Hypothalamus (tissue), 51 donors: ENCODE measurements around the gene PLXNA2.

Experiments
- DNase-seq, 51 donors: peaks; one replicate each; lab custom pipeline; 2025; lab: John Stamatoyannopoulos, UW

The PLXNA2 gene

GRCh38 chr1:208228026-208228425, 16.2 kb downstream of the PLXNA2 start:
- DNase-seq, result no peak

- DNase-seq, result no peak
Observed at GRCh38 chr1:208227366-208227765, 16.8 kb downstream of the PLXNA2 start.

- no peak for DNase-seq
Observed at GRCh38 chr1:208225954-208226937, 17.9 kb downstream of the PLXNA2 start.

DNA sequence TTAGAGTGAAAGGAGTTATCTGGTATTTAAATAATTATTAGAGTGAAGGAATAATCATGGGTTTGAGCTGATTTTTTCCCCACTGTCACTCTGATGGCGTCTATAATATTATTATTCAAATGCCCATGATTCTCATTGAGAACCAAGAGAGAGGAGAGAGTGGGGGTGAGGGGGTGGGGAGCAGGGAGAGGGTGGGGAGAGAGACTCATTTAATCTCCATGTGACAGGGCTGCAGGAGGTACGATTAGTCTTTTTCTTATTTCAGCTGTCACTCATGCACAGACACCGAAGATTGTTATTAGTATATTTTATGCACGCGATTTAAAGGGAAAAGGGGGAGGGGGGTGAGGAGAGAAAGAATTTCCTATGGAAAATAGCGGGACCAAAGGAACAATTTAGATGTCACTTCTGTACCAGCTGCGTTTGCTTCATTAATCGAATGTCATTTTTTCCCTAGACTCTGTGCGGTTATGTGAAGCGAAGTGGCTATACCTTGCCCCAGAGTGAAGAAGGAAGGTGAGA, 19.9 kb downstream of the PLXNA2 start:
- DNase-seq, result no peak

DNA sequence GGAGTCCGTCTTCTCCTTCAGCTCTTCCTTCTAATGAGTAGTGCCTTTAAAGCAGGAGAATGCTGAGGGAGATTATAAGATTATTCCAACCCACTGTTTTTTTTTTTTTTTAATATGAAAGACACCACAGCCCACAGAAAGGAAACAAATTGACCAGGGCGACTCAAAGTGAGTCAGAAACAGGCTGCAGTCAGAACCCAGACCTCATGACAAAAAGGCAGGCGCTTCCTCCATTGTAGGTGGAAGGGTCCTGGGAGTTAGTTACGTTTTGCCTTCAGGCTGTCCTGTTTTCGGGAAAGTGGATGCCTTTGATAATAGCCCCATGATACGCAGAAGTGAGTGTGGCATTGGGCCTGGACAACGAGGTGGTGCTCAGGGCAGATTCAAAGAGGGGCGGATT, 21.0 kb downstream of the PLXNA2 start:
- no peak for DNase-seq

DNA sequence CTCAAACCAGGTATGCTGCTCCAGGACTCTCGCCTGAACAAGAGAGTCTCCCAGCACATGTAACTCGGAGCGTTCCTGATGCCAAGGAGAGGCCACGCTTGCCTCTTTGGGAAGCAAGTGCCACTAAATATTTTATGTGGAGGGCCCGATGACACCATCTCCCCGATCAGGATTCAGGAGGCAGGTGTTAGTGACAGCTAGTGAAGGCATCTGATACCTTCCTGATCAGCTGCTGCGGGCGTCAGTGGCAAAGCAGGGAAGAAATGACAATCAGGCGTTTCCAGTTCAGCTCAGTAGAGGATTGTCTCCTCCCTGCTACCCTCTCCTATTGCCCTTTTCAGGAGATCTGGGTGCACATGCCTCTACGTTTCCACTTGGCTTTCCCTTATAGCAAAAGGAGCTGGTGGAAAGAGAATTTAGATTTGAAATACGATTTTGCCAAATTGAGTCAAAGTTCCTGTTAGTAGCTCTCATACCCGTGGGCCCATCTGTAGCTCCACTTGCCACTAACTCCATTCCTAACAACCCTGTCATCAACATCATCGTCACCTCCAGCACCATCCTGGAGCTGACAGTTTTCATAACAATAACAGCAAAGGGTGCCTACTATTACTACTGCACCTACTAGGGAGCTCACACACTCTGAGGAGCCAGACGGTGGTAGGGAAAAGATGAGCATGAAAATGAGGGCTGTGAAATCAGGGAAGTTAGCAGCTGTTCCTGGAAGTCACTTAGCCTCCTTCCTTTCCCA, 21.6 kb downstream of the PLXNA2 start:
- no peak for DNase-seq

DNA sequence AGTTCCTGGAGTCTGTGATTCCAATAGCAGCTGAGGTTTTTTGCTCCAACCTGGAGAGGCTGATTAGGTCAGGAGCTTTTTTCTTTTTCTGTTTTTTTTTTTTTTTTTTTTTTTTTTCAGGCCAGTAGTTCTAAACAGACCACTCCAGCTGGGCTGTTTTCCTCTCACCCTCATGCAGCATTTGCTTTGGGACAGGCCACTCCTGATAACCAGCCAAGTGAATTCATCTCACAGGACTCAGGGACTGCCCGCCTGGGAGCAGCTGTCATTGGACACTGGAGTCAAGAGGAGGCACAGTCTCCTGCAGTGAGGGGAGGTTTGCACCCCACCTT, 22.9 kb downstream of the PLXNA2 start:
- peak in 2 of 51 donors; percentile 11 to 19 for DNase-seq

DNA sequence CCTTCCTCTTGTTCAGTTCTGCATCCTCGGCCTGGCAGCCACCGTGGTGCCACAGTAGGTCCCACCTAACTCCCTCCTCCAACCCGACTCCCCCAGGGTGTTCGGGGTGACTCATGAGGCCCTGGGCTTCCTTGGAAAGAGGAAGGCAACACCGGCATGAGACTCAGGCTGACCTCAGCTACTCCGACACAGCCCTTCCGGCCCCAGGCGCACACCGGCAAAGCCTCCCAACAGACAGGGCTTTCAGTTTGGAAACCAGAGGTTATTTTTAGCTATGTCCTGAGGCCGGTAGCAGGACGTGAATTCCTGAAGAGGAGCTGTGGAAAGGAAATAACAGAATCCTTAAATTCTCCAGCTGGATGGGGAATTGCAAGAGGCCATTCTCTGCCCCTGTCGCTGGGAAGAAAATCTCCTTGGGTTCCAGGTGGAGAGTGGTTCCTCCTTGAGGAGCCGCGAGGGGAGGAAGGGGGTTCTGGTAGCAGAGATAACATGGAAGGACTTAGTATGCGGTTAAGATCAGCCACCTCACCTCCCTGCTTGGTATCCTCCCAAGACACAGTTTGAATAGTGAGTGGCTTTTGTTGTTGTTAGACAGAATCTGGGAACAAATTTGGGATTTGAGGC, 24.4 kb downstream of the PLXNA2 start:
- peak in 3 of 51 donors; percentile 13 to 27 (median 22) for DNase-seq

DNA sequence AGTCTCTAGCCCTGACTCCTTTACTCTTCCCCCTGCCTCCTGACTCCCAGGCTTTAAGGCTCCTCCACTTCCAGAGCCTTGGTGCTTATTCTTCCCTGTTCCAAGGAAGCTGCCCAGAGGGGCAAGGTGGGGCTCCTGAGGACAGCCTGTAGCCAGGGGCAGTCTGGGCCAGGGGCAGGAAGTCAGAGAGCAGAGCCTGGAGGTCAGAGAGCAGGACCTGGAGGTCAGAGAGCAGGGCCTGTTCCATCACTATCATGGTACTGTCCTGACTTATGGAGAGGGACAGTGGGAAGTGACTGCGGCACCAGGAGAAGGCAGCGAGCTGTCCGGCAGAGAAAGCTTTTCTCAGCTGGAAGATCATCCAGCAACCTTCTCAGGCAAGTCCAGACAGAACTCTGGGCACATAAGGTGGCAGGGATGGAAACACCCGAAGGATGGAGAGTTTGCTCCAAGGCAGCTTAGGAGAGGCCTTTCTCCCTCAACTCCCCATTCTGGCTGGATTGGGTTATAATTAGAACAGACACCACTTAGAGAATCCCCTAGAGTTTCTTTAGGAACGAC, 25.0 kb downstream of the PLXNA2 start:
- DNase-seq, result no peak

DNA sequence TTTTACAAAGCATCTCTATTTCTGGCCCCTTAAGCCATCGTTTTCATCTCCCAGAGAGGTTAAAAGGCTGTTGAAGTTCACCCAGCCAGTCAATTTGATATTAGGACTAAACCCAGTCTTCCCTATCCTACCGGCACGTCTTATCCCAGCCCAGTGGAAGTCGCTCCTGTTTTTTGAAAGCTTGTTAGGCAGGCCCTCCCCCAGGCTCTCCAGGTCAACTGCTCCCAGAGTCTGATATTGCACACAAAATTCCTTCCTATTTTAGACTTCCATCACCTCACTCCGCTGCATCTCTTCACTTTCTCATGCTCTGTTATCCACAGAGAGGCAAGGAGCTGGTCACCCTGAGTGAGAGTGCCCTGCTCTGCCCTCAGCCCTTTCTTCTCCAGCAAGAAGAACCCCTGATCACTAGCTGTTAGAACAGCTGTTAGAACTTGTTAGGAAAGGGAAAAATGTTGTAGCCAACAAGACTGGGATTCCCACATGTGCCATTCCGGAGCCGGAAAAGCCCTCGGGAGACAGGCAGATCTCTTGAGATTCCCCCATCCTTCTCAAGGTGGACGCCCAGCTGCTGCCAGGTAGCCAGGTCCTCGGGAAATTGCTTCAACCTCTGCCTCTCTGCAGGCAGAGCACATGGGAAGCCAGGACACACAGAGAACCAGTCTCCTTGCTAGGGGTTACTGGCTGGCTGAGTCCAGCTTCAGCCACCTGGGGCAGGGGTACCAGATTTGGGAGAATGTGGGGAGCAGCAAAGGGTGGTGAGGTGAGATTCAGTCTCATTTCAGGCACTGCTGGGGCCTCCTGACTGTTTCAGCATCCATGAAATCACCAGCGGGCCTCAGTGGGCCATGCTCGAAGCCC, 25.7 kb downstream of the PLXNA2 start:
- DNase-seq, result no peak

- no peak for DNase-seq
Observed at GRCh38 chr1:208217781-208218180, 26.4 kb downstream of the PLXNA2 start.

- DNase-seq, result no peak
Observed at GRCh38 chr1:208216806-208217205, 27.4 kb downstream of the PLXNA2 start.

DNA sequence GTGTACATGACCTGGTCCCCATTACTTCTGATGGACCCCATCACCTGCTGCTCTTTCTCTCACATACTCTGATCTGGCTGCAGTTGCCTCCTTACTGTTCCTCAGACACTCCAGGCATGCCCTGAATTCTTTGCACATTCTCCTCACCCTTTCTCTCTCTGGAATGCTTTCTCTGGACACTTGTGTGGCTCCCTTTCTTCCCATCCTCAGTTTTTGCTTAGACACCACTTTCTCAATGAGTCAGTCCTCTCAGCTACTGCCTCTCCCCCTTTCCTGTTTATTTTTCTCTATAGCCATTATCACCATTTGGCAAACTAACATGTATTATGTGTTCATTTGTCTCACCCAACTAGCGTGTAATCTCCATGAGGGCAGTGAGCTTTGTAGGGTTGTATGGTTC, 28.1 kb downstream of the PLXNA2 start:
- DNase-seq, result no peak

GRCh38 chr1:208215393-208215792, 28.8 kb downstream of the PLXNA2 start:
- no peak for DNase-seq

- DNase-seq, result no peak
Observed at GRCh38 chr1:208213786-208214185, 30.4 kb downstream of the PLXNA2 start.

- no peak for DNase-seq
Observed at GRCh38 chr1:208212893-208213292, 31.3 kb downstream of the PLXNA2 start.

- DNase-seq, result peak in 1 of 51 donors; percentile 10
Observed at GRCh38 chr1:208211921-208212843, 32.0 kb downstream of the PLXNA2 start.

GRCh38 chr1:208209896-208210589, 34.1 kb downstream of the PLXNA2 start:
- no peak for DNase-seq
